Mammary microvascular endothelial cell (primary cell): ENCODE measurements around the gene COPS8. TPM values are rescaled to one million over a fixed set of nuclear protein-coding genes. Genes with fewer than 3 reads are reported as not detected.

ENCODE experiments used
- total RNA-seq: library from RNA; depleted of rRNA; stranded (reverse); fragments of >200 nt; gene quantifications from 2 replicates; pipeline ENCODE4 v1.2.3, GENCODE V29; 2015

COPS8 gene
- 184 and 209 TPM in 2 replicates for total RNA-seq

DNA sequence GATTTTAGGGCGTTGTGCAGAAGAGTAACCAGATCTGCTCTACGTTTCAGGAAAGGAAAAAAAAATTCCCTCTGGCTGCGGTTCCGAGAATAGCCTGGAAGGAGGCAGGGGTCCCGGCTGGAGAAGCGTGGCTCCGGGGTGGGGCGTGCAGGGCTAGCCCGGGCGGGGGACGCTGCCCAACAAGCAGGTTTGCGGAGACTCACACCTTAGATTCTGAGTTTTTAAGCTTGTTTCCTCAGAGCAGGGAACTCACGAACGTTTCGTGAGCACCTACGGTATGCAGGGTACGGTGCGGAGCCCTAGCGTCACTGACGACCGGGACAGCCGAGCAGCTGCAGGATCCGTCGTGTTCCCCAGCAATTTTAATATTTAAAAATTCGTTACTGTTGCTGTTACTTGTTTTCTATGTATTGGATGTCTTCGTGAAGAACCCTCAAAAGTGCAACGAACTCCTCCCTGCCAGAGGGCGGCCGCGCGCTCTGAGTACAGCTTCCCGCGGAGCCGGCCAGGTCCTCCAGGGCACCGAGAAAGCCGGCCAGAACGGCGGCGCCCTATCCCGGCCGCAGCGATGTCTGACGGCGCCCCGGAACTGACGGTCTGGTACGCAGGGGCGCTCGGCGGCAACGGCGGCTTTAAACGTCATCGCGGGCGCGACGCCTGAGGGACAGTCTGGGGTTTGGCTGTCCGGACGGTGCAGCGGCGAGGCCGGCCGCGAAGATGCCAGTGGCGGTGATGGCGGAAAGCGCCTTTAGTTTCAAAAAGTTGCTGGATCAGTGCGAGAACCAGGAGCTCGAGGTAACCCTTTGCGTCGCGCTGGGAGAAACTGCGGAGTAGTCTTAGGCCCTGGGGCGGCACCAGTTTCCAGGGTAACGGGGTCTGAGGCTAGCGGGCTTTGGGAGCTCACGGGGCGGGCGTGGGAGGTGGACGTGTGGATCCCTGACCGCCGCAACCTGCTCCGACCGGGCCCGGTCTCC lies at the start of gene COPS8:
COPS8 (plus strand) TSS at position 642 of the 974 bp plus-strand sequence; CDS start at position 718, 76 bp downstream.

